Liver (tissue), 3 donors: Measurements from ENCODE around the gene NTF3.

ENCODE experiments used
- EGR1 ChIP-seq, 2 donors: IDR thresholded peaks; 2 replicates each; pipeline ENCODE4 v1.6.1; 2016 to 2018; ENCODE audit warnings: antibody characterized with exemption in 2 of 2, low read depth in 2 of 2
- MAX ChIP-seq: IDR thresholded peaks from 2 replicates; pipeline ENCODE4 v1.6.1; 2016; ENCODE audit warnings: antibody characterized with exemption
- RAD21 ChIP-seq, 2 donors: IDR thresholded peaks; 2 replicates each; pipeline ENCODE4 v1.6.1; 2016; ENCODE audit warnings: antibody characterized with exemption in 2 of 2, mild to moderate bottlenecking in 2 of 2
- REST ChIP-seq: IDR thresholded peaks from 2 replicates; pipeline ENCODE4 v1.6.1; 2016; ENCODE audit warnings: antibody characterized with exemption, mild to moderate bottlenecking
- TF ChIP-seq, protein P1 (sequence below): fragments of 150-350 bp; IDR thresholded peaks from 2 replicates; pipeline ENCODE4 v1.5.1; 2017; ENCODE audit warnings: improper control_type of control experiment, low read depth, low read length; ENCODE audit not compliant: missing input control
- donor health status: healthy.
- donor health status: healthy.

DNA sequence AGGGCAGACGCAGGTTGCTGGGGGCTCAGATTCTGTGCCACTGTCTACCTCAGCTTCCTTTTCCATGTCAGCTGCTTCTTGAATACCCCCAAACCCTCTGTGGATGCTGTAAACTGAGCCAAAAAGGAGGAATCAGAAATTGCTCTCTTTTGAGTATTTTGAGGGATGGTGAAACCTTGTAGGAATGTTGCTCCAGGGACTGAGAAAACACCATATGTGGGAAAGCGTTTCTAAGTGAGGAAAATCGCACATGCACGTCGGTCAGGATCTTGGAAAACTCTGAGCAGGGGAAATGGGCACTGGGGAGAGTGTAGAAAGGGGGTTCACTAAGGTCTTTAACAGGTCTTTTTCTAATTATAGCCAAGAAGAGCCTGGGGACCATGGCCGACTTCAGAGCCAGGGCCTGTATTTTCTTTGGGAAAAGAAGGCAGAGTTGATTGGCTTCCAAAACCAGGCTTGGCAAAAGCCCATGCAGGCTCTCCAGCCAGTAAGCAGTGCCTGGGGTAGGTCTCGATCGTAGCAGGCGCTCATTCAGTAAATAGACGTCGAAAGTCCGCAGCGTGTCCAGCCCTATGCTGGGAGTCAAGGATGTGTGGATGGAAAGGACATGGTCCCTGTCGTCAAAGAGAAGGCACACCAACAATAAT is 58.0 kb downstream of the NTF3 start:
- TF ChIP-seq MAX, result no peak
- no peak for TF ChIP-seq RAD21 (IDR thresholded peaks at IDR 0.05)
- no peak for TF ChIP-seq REST
- TF ChIP-seq EGR1 (IDR thresholded peaks at IDR 0.05; ENCODE audit: low read depth in 2 of 2), result no peak
- TF ChIP-seq, protein P1, sequence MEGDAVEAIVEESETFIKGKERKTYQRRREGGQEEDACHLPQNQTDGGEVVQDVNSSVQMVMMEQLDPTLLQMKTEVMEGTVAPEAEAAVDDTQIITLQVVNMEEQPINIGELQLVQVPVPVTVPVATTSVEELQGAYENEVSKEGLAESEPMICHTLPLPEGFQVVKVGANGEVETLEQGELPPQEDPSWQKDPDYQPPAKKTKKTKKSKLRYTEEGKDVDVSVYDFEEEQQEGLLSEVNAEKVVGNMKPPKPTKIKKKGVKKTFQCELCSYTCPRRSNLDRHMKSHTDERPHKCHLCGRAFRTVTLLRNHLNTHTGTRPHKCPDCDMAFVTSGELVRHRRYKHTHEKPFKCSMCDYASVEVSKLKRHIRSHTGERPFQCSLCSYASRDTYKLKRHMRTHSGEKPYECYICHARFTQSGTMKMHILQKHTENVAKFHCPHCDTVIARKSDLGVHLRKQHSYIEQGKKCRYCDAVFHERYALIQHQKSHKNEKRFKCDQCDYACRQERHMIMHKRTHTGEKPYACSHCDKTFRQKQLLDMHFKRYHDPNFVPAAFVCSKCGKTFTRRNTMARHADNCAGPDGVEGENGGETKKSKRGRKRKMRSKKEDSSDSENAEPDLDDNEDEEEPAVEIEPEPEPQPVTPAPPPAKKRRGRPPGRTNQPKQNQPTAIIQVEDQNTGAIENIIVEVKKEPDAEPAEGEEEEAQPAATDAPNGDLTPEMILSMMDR, result no peak
